ENCODE results near the gene ROCK2. TPM values are rescaled to one million over a fixed set of nuclear protein-coding genes. Genes with fewer than 3 reads are reported as not detected.

The ROCK2 gene
- polyA plus RNA-seq, 2 of the 4 experiments (the other 2 are of a cell fraction) = 34.0 to 38.7 TPM

DNA sequence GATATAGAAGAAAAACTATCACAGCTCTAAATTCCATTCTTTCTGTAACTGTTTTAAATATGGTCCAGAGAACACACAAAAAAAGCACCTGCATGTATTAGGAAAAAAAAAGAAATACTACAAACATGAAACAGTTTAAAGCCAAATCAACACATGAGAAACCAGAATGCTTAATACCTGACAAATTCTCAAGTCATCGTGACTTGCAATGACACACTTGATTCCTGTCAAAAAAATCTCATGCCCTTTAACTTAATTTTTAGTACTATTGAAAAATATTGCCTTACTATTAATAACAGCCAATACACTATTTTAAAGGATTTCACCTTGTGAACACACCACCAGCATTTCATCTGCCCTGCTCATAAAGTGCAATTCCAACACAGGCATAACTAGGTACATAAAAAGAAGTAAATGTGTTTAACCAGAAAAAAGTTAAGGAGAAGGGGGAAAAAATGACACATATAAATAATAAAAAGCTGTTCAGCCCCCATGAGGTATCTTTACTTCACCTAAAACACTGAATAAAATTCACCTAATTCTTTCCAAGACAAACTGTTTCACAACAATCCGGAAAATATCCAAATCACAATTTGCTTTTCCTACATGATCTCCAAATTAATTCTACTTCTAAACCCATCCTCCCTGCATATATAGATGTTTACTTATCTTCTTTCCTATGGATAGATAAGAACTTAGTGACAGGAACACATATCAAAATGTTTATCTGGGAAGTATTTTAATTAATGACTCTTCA lies 10.8 kb downstream of the ROCK2 start:
- 92% methylated on average over 2 of the region's 2 CpGs for WGBS (ENCODE audit: missing lambda C conversion rate)
- Histone ChIP-seq H3K4me1 (peaks cover 33% of the 10 kb centered on the region), H3K9me3 (peaks cover 8% of the 10 kb centered on the region; the same call in 1 of the 3 replicates), H3K27ac (no peak overlapping the region), H3K4me3 (no peak overlapping the region), H3K4me2 (no peak overlapping the region)
- ChIA-PET CTCF (interaction anchor here (1.2 kb wide), 1 partner anchor 249 kb away, joined by 4 read pairs; no protein-coding TSS in a partner anchor), POLR2A (no interaction called here)
- no peak for DNase-seq (ENCODE audit: low read depth in 1 of 2, low spot score in 1 of 2)
- TF ChIP-seq PHF8 (IDR thresholded peaks at IDR 0.05; ENCODE audit: borderline replicate concordance, low read depth) (no peak), NFE2L2 (conservative IDR thresholded peaks at IDR 0.05; ENCODE audit: low read length) (peak; percentile 54)
- ATAC-seq = no peak
- no peak for FAIRE-seq

- Histone ChIP-seq H3K4me2 (no peak overlapping the region), H3K9me3 (peaks cover 8% of the 10 kb centered on the region; the same call in 1 of the 3 replicates), H3K4me1 (peaks cover 33% of the 10 kb centered on the region), H3K27ac (no peak overlapping the region), H3K4me3 (no peak overlapping the region)
- ATAC-seq (no peak), DNase-seq (ENCODE audit: low read depth in 1 of 2, low spot score in 1 of 2) (no peak), FAIRE-seq (no peak)
- CTCF ChIA-PET = no interaction called here
- POLR2A ChIA-PET = no interaction called here
- TF ChIP-seq JUN (IDR thresholded peaks at IDR 0.05) (no peak), FOSL2 (IDR thresholded peaks at IDR 0.05) (no peak), FOSL2 (CRISPR knock-in tag; IDR thresholded peaks at IDR 0.05) (no peak), RNF2 (IDR thresholded peaks at IDR 0.05; ENCODE audit: borderline replicate concordance, low read depth) (no peak), ZFP36 (IDR thresholded peaks at IDR 0.05; ENCODE audit: borderline replicate concordance, partially characterized antibody) (no peak), MAZ (IDR thresholded peaks at IDR 0.05; ENCODE audit: borderline replicate concordance, low read depth, low read length) (no peak), CHD2 (IDR thresholded peaks at IDR 0.05; ENCODE audit: low read length, partially characterized antibody) (no peak), ZC3H11A (IDR thresholded peaks at IDR 0.05) (no peak), EHMT2 (IDR thresholded peaks at IDR 0.05; ENCODE audit: low read depth) (no peak), CBX2 (IDR thresholded peaks at IDR 0.05; ENCODE audit: borderline replicate concordance, low read depth) (no peak), TP53 (CRISPR knock-in tag; IDR thresholded peaks at IDR 0.05) (no peak)
- WGBS (ENCODE audit: missing lambda C conversion rate) = 84% methylated on average over 1 of the region's 1 CpG
Observed at GRCh38 chr2:11332596-11332995, 11.8 kb downstream of the ROCK2 start.

DNA sequence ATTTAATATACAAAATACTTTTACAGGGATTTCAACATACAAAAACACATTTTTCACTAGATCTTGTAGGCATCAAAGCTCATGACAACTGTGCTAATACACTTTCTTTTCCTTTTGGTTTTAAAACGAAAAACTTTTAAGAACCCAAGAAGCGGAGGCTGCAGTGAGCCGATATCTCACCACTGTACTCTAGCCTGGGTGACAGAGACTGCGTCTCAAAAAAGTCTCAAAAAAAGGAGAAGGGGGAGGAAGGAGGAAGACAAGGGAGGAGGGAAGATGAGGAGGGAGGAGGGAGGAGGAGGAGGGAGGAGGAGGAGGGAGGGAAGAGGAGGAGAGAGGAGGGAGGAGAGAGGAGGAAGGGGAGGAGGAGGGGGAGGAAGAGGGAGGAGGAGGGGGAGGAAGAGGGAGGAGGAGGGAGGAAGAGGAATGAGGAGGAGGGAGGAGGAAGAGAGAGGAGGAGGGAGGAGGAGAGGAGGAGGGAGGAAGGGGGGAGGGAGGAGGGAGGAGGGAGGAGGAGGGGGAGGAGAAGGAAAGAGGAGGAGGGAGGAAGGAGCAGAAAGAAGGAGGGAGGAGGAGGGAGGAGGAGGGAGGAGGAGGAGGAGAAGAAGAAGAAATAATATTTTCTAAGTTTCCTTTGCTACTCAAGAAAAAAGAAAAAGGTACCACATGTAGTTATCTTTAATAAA lies 13.8 kb downstream of the ROCK2 start:
- H3K9me3 ChIP-seq = peaks cover 8% of the 10 kb centered on the region; the same call in 1 of the 3 replicates
- CTCF ChIA-PET = interaction anchor here (1.4 kb wide), 2 partner anchors 53 to 198 kb away, joined by 4 to 5 read pairs; a partner anchor contains a TSS
- TF ChIP-seq, protein P1, sequence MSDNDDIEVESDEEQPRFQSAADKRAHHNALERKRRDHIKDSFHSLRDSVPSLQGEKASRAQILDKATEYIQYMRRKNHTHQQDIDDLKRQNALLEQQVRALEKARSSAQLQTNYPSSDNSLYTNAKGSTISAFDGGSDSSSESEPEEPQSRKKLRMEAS (IDR thresholded peaks at IDR 0.05) = no peak
- no peak for TF ChIP-seq JUNB (IDR thresholded peaks at IDR 0.05)
- TF ChIP-seq BHLHE40 (IDR thresholded peaks at IDR 0.05; ENCODE audit: low read depth, low read length) = no peak
- TF ChIP-seq NR3C1 (IDR thresholded peaks at IDR 0.05) = no peak
- TF ChIP-seq POLR2AphosphoS2 (conservative IDR thresholded peaks at IDR 0.05; ENCODE audit: low read length) = no peak
- no peak for TF ChIP-seq MYC (IDR thresholded peaks at IDR 0.05; ENCODE audit: borderline replicate concordance, low read length)
- TF ChIP-seq EHF (CRISPR knock-in tag; IDR thresholded peaks at IDR 0.05) = no peak
- TF ChIP-seq, protein P2, sequence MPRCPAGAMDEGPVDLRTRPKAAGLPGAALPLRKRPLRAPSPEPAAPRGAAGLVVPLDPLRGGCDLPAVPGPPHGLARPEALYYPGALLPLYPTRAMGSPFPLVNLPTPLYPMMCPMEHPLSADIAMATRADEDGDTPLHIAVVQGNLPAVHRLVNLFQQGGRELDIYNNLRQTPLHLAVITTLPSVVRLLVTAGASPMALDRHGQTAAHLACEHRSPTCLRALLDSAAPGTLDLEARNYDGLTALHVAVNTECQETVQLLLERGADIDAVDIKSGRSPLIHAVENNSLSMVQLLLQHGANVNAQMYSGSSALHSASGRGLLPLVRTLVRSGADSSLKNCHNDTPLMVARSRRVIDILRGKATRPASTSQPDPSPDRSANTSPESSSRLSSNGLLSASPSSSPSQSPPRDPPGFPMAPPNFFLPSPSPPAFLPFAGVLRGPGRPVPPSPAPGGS (IDR thresholded peaks at IDR 0.05) = no peak
- TF ChIP-seq, protein P3, sequence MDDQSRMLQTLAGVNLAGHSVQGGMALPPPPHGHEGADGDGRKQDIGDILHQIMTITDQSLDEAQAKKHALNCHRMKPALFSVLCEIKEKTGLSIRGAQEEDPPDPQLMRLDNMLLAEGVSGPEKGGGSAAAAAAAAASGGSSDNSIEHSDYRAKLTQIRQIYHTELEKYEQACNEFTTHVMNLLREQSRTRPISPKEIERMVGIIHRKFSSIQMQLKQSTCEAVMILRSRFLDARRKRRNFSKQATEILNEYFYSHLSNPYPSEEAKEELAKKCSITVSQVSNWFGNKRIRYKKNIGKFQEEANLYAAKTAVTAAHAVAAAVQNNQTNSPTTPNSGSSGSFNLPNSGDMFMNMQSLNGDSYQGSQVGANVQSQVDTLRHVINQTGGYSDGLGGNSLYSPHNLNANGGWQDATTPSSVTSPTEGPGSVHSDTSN (IDR thresholded peaks at IDR 0.05) = no peak
- TF ChIP-seq NFE2L2 (conservative IDR thresholded peaks at IDR 0.05; ENCODE audit: low read length) = no peak
- TF ChIP-seq JUN (IDR thresholded peaks at IDR 0.05) = no peak
- no peak for TF ChIP-seq MAZ (IDR thresholded peaks at IDR 0.05; ENCODE audit: borderline replicate concordance, low read depth, low read length)
- no peak for TF ChIP-seq HOXB5 (CRISPR knock-in tag; IDR thresholded peaks at IDR 0.05)
- no peak for TF ChIP-seq HES2 (IDR thresholded peaks at IDR 0.05)
- no peak for TF ChIP-seq PHF8 (IDR thresholded peaks at IDR 0.05; ENCODE audit: borderline replicate concordance, low read depth)
- no peak for FAIRE-seq
- POLR2A ChIA-PET = interaction anchor here (1.0 kb wide), 1 partner anchor 15 kb away, joined by 3 read pairs; no protein-coding TSS in a partner anchor
- DNase-seq (ENCODE audit: low read depth in 1 of 2, low spot score in 1 of 2) = no peak
- H3K4me2 ChIP-seq = peak overlapping the region; percentile 27; the same call in 2 of the 3 replicates
- peaks cover 31% of the 10 kb centered on the region for H3K4me1 ChIP-seq
- ATAC-seq = no peak
- no peak overlapping the region for H3K27ac ChIP-seq
- H3K4me3 ChIP-seq = no peak overlapping the region
- 54% methylated on average over 4 of the region's 4 CpGs for WGBS (ENCODE audit: missing lambda C conversion rate)
